HEK293T (cell line): Measurements from ENCODE around the gene IRAK4.

Source experiments
- FOXA1 ChIP-seq: fragments of 450-650 bp; IDR thresholded peaks from 2 replicates; pipeline ENCODE4 v1.6.1; 2016; ENCODE audit warnings: mild to moderate bottlenecking
- FOXM1 ChIP-seq: fragments of 450-650 bp; IDR thresholded peaks from 2 replicates; pipeline ENCODE4 v1.6.1; 2017; ENCODE audit warnings: mild to moderate bottlenecking, borderline replicate concordance
- TARDBP ChIP-seq: fragments of 450-650 bp; IDR thresholded peaks from 2 replicates; pipeline ENCODE4 v1.6.1; 2016
- ZNF384 ChIP-seq: fragments of 450-650 bp; IDR thresholded peaks from 2 replicates; pipeline ENCODE4 v1.6.1; 2016

- TF ChIP-seq TARDBP (no peak), ZNF384 (no peak), FOXM1 (no peak), FOXA1 (no peak)
Measured at GRCh38 chr12:43816168-43816567, 57.4 kb downstream of the IRAK4 start.
